Cerebellar cortex (tissue), 1 donor: ENCODE data around the gene MBP.

Experiments
- DNase-seq: peaks from one replicate; pipeline ENCODE4 v3.0.0-alpha.2; 2015; ENCODE audit warnings: low spot score

Gene MBP

DNA sequence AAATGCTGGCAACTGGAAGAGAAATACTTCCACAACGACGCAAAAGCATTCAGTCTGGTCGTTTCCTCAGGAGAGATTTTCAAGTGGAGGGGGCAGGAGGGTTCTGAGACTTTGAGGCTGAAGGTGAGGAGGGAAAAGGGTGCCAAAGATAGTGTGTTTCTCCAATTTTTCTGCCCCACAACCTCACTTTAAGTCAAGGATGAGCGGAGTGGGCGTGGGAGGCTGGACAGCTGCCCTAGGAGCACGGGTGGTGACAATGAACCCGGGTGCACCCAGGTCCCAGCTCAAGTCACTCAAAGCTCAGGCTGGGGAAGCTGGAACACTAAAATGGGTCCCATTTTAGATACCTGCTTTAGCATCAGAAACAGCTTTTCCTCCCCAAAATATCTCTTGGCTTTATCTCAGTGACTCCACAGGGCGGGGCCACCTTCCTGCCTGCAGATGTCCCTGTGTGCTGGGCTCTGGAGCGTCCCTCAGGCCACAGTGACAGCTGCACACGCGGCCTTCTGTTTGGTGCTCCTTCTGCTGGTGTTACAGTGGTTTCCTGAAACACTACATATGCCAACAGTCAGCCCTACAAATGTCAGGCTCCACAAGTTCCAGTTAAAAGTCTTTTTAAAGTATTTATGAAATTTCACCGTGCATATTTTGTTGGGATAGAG lies 1.4 kb upstream of the MBP start:
- DNase-seq, result no peak

DNA sequence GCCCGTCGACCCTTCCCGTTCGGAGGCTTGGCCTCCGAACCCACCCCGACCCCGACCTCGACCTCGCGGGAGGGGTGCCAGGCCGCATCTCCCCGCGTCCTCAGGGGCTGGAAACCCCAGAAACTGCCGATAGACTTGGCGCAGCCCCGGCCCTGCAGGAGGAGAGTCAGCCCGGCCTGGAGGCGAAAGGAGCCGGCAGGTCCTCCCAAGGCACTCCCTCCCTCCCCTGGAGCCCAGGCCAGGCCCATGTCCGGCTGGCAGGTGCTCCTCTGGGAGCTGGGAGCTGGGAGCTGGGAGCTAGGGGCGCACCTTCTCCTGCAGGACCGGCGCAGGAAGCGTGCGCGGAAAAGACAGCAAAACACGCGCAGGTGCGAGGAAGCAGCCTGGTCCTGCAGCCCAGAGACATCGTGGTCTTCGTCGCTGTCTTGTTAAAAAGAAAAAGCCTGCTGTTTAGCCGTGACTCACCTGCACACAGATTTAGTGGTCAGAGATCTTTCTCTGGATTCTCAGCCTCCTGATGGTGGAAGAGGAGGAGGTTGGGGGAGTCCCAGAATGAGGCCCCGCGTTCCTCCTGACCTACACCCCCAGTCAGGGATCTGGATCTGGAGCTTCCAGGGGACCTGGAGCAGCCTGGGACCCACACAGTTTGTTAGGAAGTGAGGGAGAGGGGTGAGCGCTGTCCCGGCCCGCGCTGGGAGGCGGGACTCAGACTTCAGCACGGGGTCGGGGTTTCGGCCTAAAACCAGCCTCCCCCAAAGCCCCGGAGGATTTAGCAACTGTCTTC lies 660 bp upstream of the MBP start:
- DNase-seq, result no peak

DNA sequence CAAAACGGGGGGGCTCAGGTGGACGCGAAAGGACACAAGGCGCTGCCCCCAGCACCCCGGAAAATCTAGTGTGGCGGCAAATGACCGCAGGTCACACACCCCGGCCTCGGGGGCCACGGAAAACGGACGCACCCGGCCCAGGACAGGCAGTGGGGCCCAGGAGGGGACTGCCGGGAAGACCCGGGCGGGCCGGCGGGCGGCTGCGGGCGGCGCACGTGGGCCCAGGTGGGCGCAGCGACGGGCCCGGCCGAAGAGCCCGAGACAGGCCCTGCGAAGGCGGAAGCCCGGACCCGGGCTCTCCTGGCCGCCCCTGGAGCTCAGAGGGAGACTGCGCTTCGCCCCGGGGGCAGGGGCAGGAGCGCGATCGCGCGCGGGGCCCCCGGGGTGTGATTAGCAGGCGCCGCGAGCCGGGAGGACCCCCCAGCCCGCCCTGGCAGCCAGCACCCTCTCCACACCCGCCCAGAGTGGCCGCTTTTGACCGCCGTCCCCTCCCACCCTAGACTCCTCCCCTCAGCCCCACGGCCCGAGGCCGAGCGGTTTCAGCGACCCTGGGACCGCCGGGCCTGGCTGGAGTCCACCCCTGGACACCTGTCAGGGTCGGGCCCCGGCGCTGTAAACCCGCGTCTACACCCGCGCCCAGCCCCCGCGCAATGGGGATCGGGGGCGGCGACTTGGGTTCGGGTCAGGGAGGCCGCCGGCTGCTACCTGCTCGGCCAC lies 773 bp downstream of the MBP start:
- DNase-seq, result no peak

DNA sequence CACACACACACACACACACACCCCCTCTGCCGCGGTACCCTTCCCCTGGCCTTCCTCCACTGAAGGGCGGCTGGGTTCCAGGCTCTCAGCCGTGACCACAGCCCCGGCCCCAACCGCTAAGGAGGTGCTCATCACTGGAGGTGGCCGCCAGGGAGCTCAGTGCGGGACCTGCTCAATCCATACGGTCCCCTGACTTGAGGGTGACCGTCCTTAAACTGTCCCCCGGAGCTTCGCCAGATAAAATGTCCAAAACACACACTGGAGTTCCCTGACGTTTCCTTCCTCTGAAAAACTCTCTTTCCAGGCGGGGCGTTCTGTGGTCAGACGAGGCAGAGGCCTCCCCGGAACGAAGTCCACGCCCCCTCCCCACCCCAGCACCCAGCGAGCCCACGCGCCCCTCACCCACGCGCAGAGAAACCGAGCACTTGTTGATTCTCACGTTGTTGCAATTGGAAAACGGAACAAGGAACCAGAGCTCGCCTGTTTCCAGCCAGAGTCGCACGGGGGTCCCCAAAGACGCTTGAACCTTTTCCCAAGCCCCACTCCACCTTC lies 1.4 kb downstream of the MBP start:
- no peak for DNase-seq

- no peak for DNase-seq
Measured at GRCh38 chr18:77130229-77131099, 2.1 kb downstream of the MBP start.

DNA sequence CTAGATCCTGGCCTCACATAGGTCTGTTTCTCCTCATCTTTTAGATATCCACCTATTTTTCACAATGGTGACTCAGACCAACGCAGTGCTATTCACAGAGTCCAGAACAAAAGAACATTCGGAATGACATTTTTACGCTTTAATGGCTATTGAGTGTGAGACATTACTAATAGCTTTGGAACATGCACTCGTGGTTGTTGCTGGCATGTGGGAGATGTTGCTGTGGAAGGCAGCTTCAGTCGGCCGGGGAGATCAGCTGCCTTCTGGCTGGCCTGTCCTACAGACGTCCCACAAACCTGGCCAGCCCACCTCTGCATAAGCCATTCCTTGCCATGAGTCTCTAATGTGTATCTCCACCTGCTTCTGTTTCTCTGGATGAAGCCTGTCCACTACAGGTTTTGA lies 3.4 kb downstream of the MBP start:
- DNase-seq, result no peak

DNA sequence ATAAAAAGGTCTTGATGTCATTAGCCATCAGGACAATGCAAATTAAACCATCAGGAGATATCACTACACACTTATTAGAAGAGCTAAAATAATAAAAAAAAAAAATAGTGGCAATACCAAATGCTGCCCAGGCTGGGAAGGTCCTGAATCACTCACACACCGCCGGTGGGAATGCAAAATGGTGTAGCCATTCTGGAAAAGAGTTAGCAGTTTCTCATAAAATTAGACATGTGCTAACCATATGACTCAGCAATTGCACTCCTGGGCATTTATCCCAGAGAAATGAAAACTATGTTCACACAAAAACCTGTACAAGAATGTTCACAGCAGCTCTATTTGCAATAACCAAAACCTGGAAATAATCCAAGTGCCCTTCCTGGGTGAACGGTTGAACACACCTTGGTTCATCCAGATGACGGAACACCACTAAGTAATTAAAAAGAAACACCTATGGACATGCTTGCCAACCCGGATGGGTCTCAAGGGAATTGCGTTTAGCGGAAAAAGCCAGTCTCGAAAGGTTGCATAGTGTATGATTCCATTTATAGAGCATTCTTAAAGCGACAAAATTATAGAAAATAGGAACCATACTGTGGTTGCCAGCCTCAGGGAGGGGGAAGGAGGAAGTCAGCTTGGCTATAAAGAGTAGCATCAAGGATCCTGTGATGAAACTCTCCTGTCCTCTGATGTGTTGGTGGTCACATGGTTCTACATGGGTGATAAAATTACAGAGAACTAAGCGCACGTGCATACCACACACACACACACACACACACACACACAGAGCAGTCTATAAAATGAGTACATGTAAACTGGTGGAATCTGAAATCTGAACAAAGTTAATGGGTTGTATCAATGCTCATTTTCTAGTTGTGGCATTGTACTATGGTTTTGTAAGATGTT lies 4.6 kb downstream of the MBP start:
- no peak for DNase-seq

DNA sequence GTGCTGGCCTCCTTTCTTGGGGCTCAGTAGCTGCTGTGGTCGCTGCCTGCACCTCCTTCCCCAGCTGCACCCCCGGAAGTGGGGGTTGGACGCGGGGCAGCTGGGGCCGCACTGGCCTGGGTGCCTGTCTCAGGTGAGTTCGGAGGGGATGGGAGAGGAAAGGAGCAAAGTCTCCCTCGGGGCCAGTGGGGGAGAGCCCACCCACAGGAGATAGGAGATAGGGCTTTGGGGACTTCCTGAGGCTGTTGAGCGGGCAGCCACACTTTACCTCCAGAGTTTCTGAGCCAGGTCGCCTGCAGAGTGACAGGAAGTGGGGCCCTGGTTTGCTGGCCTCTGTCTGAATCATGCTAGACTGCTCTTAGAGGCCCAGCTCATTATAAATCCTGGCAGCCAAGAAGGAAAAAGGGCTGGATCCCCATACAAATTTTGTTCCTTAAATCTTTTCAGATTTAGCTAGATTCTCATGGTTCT lies 8.1 kb downstream of the MBP start:
- no peak for DNase-seq

DNA sequence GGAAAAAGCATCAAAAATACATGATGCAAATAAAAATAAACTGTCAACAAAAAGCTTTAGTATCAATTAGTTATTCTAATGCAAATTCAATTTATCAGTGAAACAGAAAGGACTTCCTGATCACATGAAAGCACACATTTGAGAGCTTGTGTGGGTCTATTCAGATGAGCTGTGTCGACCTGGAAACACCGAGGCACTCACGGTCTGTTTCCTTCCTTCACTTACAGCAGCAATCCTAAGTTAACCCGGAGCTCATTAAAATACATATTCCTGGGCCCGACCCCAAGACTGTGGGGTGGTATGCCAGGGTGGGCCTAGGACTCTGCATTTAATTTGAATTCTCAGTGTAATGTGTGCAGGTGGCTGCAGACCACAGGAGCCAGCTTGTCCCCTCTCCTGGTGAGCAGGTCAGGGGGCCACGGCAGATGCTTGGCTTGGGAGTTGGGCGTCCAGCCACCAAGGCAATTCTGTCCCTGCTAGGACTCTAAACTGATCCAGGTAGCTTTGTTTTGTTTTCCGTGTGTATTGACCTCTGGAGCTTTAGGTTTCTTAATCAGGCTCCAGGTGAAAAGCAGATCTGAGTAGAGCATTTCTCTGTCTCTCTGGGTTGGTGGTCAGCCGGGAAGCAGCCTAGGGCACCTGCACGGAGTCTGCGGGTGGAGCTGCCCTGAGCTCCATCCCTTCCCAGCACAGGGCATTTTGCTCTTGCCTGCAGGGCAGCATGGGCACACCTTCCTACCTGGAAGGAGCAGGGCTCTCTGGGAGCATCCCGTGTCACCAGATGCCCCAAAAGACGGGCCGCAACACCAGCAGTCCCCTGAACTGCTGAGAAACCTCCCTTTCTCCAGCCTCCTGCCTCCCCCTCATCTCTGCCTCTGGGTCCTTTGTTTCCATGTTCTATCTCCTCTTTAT lies 9.0 kb downstream of the MBP start:
- DNase-seq, result no peak

- no peak for DNase-seq
Measured at GRCh38 chr18:77121523-77121922, 11.1 kb downstream of the MBP start.

- no peak for DNase-seq
Measured at GRCh38 chr18:77119851-77120491, 12.6 kb downstream of the MBP start.

GRCh38 chr18:77119101-77119850 lies 13.3 kb downstream of the MBP start:
- DNase-seq, result no peak

- no peak for DNase-seq
Measured at GRCh38 chr18:77118256-77119090, 14.1 kb downstream of the MBP start.

DNA sequence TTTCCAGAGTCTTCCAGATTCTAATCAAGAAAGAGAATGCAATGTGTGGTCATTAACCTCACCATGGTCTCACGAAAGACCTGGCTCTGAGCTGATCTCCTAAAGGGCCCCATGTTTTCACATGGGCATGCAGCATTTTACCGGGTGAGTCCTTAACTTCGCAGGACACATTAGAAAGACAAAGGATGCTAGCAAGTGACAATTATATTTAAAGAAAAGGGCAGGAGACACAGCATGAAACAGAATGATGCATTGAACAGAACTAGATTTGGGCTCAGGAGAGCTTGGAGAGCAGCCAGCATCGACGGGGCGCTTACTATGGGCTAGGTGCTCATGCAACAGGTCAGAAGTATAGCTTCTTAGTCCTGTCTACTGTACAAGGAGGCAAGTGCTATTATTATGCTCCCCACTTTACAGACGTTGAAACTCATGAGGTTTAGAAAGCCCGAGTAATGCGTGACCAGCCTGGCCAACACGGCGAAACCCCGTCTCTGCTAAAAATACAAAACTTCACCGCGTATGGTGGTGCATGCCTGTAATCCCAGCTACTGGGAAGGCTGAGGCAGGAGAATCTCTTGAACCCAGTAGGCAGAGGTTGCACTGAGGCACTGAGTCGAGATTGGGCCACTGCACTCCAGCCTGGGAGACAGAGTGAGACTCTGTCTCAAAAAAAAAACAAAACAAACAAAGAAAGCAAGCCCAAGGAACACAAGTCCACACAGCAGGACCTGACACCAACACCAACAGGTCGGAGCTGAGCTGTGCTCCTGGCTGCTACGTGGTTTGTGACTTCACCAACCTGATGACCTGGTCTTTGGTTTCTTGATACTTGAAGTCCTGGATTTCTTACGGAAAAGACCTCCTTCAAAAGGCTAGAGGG lies 16.1 kb downstream of the MBP start:
- DNase-seq, result no peak

DNA sequence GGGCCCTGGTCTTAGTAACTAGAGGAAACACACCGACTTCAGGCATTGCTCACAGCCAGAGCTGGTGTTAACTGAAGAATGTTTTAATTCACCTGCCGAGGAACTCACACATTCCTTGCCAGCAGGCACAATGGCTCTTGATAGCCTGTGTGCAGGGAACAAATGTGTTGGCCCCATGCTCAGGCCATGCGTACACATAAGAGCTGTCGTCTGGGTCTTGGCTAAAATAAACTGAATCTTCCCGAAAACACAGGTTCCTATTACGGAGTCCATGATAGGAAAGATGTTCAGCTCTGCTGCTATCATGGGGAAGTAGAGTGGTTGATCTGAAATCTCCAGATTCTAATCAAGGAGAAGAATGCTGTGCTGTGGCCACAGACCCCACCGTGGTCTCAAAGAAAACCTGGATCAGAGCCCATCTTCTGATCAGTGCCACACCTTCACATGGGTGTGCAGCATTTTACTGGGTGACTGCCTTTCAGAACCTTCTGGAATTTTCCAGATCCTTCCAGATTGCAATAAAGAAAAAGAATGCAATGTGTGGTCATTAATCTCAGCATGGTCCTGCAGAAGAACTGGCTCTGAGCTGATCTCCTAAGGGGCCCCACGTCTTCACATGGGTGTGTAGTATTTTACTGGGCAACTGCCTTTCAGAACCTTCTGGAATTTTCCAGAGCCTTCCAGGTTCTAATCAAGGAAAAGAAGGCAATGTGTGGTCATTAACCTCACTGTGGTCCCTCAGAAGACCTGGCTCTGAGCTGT lies 17.2 kb downstream of the MBP start:
- DNase-seq, result no peak
